T-helper 1 cell treated with Interleukin-12 subunit alpha and Interleukin-12 subunit beta and Interleukin-4 antibody, amounts not matched to agents 30 μg/mL and 1 μg/mL, for 36 hours (primary cell): ENCODE data around the gene TACR2.

Experiments
- H3K27ac Mint-ChIP-seq: one replicate; pipeline ENCODE4 v1.8.0; 2021; ENCODE audit warnings: mild to moderate bottlenecking, mixed read lengths
- H3K27me3 Mint-ChIP-seq: one replicate; pipeline ENCODE4 v1.8.0; 2021; ENCODE audit warnings: low read depth, mixed read lengths
- H3K36me3 Mint-ChIP-seq: one replicate; pipeline ENCODE4 v1.8.0; 2021; ENCODE audit warnings: low read depth, mixed read lengths
- H3K4me1 Mint-ChIP-seq: one replicate; pipeline ENCODE4 v1.8.0; 2021; ENCODE audit warnings: low read depth, mixed read lengths
- H3K4me3 Mint-ChIP-seq: one replicate; pipeline ENCODE4 v1.8.0; 2021; ENCODE audit warnings: mild to moderate bottlenecking, moderate library complexity, mixed read lengths
- H3K9me3 Mint-ChIP-seq: one replicate; pipeline ENCODE4 v1.8.0; 2021; ENCODE audit warnings: mixed read lengths

The TACR2 gene

DNA sequence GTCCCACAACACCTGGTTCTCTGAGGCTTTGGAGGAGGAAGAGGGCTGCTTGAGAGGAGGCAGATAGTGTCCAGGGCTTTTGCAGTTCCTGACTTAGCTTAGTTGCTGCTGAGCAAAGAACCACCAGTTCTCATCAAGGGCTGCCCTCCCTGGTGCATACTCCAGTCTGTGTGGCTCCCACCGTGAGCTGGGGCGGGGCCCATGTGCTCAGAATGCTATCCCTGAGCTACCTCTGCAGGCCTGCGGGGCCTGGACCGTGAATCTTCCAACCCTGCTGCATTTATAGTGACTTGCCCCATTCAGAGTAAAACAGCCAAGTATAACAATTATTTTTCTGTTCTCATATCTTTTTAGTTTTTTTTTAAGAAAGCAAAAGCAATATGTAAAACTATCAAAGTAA is 49.2 kb downstream of the TACR2 start:
- no peak overlapping the region for H3K4me3 Mint-ChIP-seq
- peaks cover 17% of the 10 kb centered on the region for H3K4me1 Mint-ChIP-seq
- no peaks in the 10 kb centered on the region for H3K9me3 Mint-ChIP-seq
- H3K36me3 Mint-ChIP-seq, result peaks cover 35% of the 10 kb centered on the region
- no peak overlapping the region for H3K27ac Mint-ChIP-seq
- no peaks in the 10 kb centered on the region for H3K27me3 Mint-ChIP-seq

DNA sequence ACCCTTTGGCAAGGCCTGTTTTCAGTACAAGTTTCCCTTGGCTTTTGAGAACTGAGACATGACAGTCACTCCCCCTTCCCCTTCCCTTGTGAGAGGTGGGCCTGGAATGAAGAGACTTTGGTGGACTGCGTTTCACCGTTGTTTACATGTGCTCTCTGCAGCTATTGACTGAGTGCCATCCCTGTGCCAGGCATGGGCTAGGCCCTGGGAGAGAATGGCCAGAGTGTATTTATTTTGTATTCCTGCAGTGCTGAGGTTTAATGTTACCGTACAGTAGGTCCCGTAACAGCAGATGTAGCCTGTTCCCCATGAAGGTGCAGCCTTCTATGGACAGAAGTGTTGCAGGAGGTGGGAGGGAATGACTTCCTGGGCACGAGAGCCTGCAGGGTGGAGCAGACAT is 50.0 kb downstream of the TACR2 start:
- Mint-ChIP-seq H3K27ac (no peak overlapping the region), H3K36me3 (peaks cover 32% of the 10 kb centered on the region), H3K27me3 (no peaks in the 10 kb centered on the region), H3K9me3 (no peaks in the 10 kb centered on the region), H3K4me1 (peaks cover 20% of the 10 kb centered on the region), H3K4me3 (no peak overlapping the region)

DNA sequence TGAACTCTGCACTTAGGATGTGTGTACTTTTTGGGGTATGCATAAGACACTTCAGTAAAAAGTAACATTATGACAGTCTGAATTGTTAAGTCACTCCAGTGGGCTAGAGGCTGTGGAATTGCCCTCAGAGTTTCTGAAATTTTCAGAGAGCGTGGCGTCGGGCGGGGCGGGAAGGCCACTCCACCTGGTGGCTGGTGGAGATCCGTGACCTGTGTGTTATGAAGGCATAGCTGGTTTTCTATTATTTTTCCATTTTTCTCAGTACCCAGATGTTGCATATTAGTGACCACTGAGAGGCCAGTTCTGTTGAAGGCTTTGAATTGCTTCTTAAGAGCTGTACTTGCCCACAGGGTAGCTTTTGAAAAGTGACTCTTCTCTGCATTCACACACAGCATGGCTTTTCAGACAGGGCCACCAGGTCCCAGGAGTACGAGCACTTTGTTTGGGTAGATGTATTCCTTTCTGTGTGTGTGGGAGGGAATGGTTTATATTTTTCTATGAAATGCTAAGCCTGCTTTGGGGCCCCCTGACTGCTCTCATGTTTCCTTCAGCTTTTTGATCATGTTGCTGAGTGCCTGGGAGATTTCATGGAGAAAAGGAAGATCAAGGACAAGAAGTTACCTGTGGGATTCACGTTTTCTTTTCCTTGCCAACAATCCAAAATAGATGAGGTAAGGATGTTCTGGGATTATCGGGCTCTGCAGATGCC is 52.3 kb downstream of the TACR2 start:
- peaks cover 29% of the 10 kb centered on the region for H3K36me3 Mint-ChIP-seq
- no peaks in the 10 kb centered on the region for H3K9me3 Mint-ChIP-seq
- peaks cover 41% of the 10 kb centered on the region for H3K4me1 Mint-ChIP-seq
- H3K27ac Mint-ChIP-seq, result peak overlapping the region; percentile 8
- no peak overlapping the region for H3K4me3 Mint-ChIP-seq
- H3K27me3 Mint-ChIP-seq, result no peaks in the 10 kb centered on the region

- peaks cover 48% of the 10 kb centered on the region for H3K4me1 Mint-ChIP-seq
- H3K36me3 Mint-ChIP-seq, result peaks cover 24% of the 10 kb centered on the region
- H3K27me3 Mint-ChIP-seq, result no peaks in the 10 kb centered on the region
- H3K4me3 Mint-ChIP-seq, result no peak overlapping the region
- peak overlapping the region; percentile 8 for H3K27ac Mint-ChIP-seq
- no peaks in the 10 kb centered on the region for H3K9me3 Mint-ChIP-seq
These were observed 53.1 kb downstream of the TACR2 start for GRCh38 chr10:69363666-69364065.

GRCh38 chr10:69362471-69362954 is 54.2 kb downstream of the TACR2 start:
- Mint-ChIP-seq H3K27me3 (no peaks in the 10 kb centered on the region), H3K4me1 (peaks cover 55% of the 10 kb centered on the region), H3K9me3 (no peaks in the 10 kb centered on the region), H3K4me3 (no peak overlapping the region), H3K36me3 (peaks cover 19% of the 10 kb centered on the region), H3K27ac (peak overlapping the region; percentile 39)

DNA sequence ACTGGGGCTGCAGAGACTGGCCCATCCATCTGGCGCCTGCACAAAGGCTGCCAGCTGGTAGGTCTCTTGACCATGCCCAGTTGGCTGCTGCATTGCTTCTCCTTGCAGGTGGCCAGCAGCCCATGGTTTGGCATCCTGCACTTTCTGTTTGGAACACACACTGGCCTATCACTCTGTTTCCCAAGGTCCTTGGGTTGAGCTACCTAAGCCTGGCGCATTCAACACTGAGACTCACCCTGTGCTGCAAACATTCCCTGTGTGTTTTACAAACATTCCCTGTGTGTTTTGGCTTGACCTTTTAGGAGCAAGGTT is 55.5 kb downstream of the TACR2 start:
- H3K36me3 Mint-ChIP-seq, result peaks cover 17% of the 10 kb centered on the region
- no peaks in the 10 kb centered on the region for H3K9me3 Mint-ChIP-seq
- no peaks in the 10 kb centered on the region for H3K27me3 Mint-ChIP-seq
- peak overlapping the region; percentile 73 for H3K27ac Mint-ChIP-seq
- H3K4me1 Mint-ChIP-seq, result peaks cover 55% of the 10 kb centered on the region
- no peak overlapping the region for H3K4me3 Mint-ChIP-seq

DNA sequence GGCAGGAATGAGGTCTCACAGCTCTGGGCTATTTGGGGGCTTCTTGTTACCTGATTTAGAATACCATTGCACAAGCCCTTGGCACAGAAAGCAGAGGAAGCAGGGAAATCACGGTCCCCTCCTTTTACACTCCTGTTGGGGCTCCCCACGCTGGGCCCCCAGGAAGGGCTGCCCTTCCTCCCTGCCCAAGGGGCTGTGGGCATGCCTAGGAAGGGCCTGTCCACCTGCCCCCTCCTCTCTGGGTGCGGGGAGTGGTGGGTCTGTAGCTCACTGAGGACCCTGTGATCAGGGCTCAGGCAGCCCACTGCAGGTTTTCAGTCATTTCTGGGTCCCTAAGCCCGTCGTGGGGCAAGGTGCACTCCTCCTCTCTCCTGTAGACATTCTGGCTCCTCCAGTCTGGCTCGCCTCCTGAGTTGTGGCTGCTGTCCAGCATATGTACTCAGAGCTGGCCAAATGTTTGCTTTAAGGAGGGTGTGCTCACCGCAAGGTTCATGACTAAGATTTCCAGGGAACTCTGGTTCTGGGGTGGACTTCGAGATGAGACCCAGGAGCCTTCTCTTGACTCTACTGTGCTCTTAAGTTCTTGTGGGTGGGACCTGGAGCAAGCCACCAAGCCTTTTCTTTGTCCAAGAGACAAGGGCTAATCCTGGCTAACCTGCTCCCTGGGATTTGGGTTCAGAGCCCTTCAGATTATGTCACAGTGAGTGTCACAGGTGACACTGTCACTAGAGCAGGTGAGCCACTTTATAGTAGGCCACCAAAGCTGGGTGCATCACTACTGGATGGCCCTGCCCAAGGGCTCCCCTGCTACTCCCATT is 56.0 kb downstream of the TACR2 start:
- Mint-ChIP-seq H3K27me3 (no peaks in the 10 kb centered on the region), H3K36me3 (peaks cover 17% of the 10 kb centered on the region), H3K9me3 (no peaks in the 10 kb centered on the region), H3K4me3 (peak overlapping the region; percentile 44), H3K27ac (peak overlapping the region; percentile 76), H3K4me1 (peaks cover 55% of the 10 kb centered on the region)

DNA sequence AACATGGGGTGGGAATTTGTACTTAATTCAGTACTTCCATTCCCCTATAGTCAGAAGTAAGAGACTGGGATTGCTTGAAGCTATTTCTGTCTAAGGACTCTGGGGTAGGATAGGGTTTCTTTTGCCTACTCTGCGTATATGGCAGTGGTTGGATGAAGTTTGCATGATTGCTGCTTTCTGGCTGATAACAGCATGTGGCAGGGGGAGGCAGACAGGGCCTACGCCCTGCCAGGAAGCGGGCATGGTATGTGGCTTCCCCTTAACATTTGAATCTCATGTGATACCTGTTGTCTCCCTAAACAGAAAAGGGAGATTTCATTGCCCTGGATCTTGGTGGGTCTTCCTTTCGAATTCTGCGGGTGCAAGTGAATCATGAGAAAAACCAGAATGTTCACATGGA is 57.1 kb downstream of the TACR2 start:
- H3K36me3 Mint-ChIP-seq, result peaks cover 16% of the 10 kb centered on the region
- peak overlapping the region; percentile 75 for H3K27ac Mint-ChIP-seq
- H3K4me3 Mint-ChIP-seq, result peak overlapping the region; percentile 40
- no peaks in the 10 kb centered on the region for H3K27me3 Mint-ChIP-seq
- H3K9me3 Mint-ChIP-seq, result no peaks in the 10 kb centered on the region
- peaks cover 54% of the 10 kb centered on the region for H3K4me1 Mint-ChIP-seq

DNA sequence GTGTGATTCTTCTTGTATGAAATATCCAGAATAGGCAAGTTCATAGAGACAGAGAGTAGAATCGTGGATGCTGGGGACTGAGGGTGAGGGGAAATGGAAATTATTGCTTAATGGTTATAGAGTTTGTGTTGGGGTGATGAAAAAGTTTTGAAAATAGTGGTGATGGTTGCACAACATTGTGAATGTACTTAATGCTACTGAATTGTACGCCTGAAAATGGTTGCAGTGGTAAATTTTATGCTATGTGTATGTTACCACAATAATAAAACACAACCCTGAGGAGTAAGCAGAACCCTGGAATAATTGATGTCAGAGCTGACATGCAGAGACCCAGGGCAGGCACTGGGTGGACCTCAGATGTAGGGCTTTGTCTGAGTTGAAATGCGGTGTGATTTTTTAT is 57.6 kb downstream of the TACR2 start:
- H3K4me1 Mint-ChIP-seq, result peaks cover 54% of the 10 kb centered on the region

GRCh38 chr10:69358148-69358795 is 58.4 kb downstream of the TACR2 start:
- Mint-ChIP-seq H3K27ac (peak overlapping the region; percentile 36), H3K4me3 (no peak overlapping the region), H3K36me3 (peaks cover 25% of the 10 kb centered on the region), H3K4me1 (peaks cover 53% of the 10 kb centered on the region), H3K9me3 (peaks cover 7% of the 10 kb centered on the region), H3K27me3 (no peaks in the 10 kb centered on the region)

More for the DNA sequence above, 57.6 kb downstream of the TACR2 start:
- Mint-ChIP-seq H3K27ac (peak overlapping the region; percentile 75), H3K4me3 (peak overlapping the region; percentile 27), H3K9me3 (peaks cover 1% of the 10 kb centered on the region), H3K27me3 (no peaks in the 10 kb centered on the region), H3K36me3 (peaks cover 20% of the 10 kb centered on the region)

DNA sequence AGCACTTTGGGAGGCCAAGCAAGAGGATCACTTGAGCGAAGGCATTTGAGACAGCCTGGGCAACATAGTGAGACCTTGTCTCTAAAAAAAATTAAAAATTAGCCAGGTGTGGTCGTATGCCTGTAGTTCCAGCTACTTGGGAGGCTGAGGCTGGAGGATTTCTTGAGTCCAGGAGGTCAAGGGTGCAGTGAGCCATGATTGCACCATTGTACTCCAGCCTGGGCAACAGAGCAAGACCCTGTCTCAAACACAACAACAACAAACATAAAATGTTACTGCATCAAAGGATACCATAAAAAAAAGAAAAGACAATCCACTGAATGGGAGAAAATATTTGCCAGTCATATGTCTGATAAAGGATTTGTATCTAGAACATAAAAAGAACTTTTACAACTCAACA is 60.5 kb downstream of the TACR2 start:
- no peaks in the 10 kb centered on the region for H3K27me3 Mint-ChIP-seq
- H3K4me1 Mint-ChIP-seq, result peaks cover 37% of the 10 kb centered on the region
- no peak overlapping the region for H3K4me3 Mint-ChIP-seq
- no peak overlapping the region for H3K27ac Mint-ChIP-seq
- H3K9me3 Mint-ChIP-seq, result peaks cover 7% of the 10 kb centered on the region
- H3K36me3 Mint-ChIP-seq, result peaks cover 31% of the 10 kb centered on the region

DNA sequence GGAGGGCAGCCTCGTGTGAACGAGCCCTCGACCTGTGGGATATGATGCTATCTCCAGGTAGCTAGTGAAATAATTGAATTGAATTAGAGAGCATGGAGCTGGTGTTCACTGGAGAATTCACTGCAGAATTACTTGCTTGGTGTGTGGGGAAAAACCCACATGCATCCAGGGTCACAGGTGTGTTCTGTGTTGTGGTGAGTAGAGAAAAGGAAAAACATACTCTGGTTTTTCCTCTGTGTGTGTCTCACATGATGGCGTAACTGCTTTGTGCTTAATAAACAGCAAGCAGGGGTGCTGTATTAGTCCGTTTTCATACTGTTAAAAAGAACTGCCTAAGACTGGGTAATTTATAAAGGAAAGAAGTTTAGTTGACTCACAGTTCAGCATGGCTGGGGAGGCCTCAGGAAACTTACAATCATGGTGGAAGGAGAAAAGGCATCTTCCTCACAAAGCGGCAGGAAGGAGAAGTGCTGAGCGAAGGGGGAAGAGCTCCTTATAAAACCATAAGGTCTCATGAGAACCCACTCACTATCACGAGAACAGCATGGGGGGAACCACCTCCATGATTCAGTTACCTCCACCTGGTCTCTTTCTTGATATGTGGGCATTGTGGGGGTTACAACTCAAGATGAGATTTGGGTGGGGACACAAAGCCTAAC is 62.6 kb downstream of the TACR2 start:
- H3K4me1 Mint-ChIP-seq, result peaks cover 27% of the 10 kb centered on the region
- no peaks in the 10 kb centered on the region for H3K27me3 Mint-ChIP-seq
- H3K4me3 Mint-ChIP-seq, result no peak overlapping the region
- H3K9me3 Mint-ChIP-seq, result peaks cover 7% of the 10 kb centered on the region
- H3K36me3 Mint-ChIP-seq, result peaks cover 26% of the 10 kb centered on the region
- H3K27ac Mint-ChIP-seq, result no peak overlapping the region
